Measurements from ENCODE around the gene RPL18.

DNA sequence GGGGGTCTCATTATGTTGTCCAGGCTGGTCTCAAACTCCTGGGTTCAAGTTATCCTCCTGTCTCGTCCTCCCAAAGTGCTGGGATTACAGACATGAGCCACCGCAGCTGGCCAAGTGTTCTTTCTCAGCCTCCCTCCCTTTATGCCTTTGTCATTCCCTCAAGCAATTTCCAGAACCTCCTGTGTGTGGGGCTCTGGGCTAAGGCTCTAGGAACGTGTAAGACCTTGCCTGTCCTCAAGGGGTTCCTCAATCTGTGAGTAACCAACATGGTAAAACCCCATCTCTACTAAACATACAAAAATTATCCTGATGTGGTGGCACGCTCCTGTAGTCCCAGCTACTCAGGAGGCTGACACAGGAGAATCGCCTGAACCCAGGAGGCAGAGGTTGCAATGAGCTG is 28.0 kb downstream of the RPL18 start:
- TF ChIP-seq EZH2phosphoT487 (IDR thresholded peaks at IDR 0.05; ENCODE audit: borderline replicate concordance) (no peak), CTCF (conservative IDR thresholded peaks at IDR 0.05; ENCODE audit: low read length) (no peak)
